Lower lobe of right lung (tissue), 2 donors: ENCODE data around the gene LDB3. TPM values are rescaled to one million over a fixed set of nuclear protein-coding genes. Genes with fewer than 3 reads are reported as not detected.

Experiments
- ATAC-seq, 2 donors: fragments of 200-7000 bp; cut with Tn5 transposase; one replicate each; pipeline ENCODE4 v1.9.1; 2020 to 2022; ENCODE audit warnings: mild to moderate bottlenecking in 2 of 2, moderate library complexity in 2 of 2
- DNase-seq: peaks from one replicate; pipeline ENCODE4 v3.0.0-alpha.2; 2020
- H3K27ac ChIP-seq: fragments of 200-600 bp; one replicate; pipeline ENCODE4 v1.8.0; 2022
- H3K27me3 ChIP-seq: fragments of 200-600 bp; one replicate; pipeline ENCODE4 v1.8.0; 2022; ENCODE audit warnings: low read depth
- H3K36me3 ChIP-seq: fragments of 200-600 bp; one replicate; pipeline ENCODE4 v1.8.0; 2022; ENCODE audit warnings: mild to moderate bottlenecking
- H3K4me1 ChIP-seq: fragments of 200-600 bp; one replicate; pipeline ENCODE4 v1.8.0; 2022
- H3K4me3 ChIP-seq: fragments of 200-600 bp; one replicate; pipeline ENCODE4 v1.8.0; 2022; ENCODE audit warnings: mild to moderate bottlenecking
- H3K9me3 ChIP-seq: fragments of 200-600 bp; one replicate; pipeline ENCODE4 v1.8.0; 2022
- intact Hi-C: fragments of 100-400 bp; cut with DNase I; formaldehyde crosslinking; loops from one replicate; pipeline ENCODE4 v1.11.0; 2022
- total RNA-seq: library from RNA; stranded (reverse); fragmentation: NEBNext Ultra II Directional; extraction: Animal tissue kit (Norgen Biotek cat#: 25700); gene quantifications from one replicate; pipeline ENCODE4 v1.2.1, GENCODE V29; 2021
- TF ChIP-seq, protein P1 (sequence below): fragments of 200-600 bp; IDR thresholded peaks from one replicate; pipeline ENCODE4 v1.8.0; 2022; ENCODE audit warnings: antibody characterized with exemption, mild to moderate bottlenecking
- donor health status: DM: no; HTN: yes; CAD: no; lungs with severe emphysema.

Gene LDB3
- total RNA-seq, 1 donor from 2014 or later: 2.2 TPM

GRCh38 chr10:86651631-86652331, 16.5 kb upstream of the LDB3 start:
- Histone ChIP-seq H3K4me3 (no peak overlapping the region), H3K4me1 (peaks cover 12% of the 10 kb centered on the region), H3K27ac (no peak overlapping the region), H3K36me3 (no peaks in the 10 kb centered on the region), H3K27me3 (no peaks in the 10 kb centered on the region), H3K9me3 (no peaks in the 10 kb centered on the region)
- TF ChIP-seq, protein P1, sequence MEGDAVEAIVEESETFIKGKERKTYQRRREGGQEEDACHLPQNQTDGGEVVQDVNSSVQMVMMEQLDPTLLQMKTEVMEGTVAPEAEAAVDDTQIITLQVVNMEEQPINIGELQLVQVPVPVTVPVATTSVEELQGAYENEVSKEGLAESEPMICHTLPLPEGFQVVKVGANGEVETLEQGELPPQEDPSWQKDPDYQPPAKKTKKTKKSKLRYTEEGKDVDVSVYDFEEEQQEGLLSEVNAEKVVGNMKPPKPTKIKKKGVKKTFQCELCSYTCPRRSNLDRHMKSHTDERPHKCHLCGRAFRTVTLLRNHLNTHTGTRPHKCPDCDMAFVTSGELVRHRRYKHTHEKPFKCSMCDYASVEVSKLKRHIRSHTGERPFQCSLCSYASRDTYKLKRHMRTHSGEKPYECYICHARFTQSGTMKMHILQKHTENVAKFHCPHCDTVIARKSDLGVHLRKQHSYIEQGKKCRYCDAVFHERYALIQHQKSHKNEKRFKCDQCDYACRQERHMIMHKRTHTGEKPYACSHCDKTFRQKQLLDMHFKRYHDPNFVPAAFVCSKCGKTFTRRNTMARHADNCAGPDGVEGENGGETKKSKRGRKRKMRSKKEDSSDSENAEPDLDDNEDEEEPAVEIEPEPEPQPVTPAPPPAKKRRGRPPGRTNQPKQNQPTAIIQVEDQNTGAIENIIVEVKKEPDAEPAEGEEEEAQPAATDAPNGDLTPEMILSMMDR: no peak
- DNase-seq (no peak), ATAC-seq (no peak)
- intact Hi-C loops: no loop called here

- peaks cover 12% of the 10 kb centered on the region for H3K4me1 ChIP-seq
- H3K9me3 ChIP-seq: no peaks in the 10 kb centered on the region
- H3K27ac ChIP-seq: no peak overlapping the region
- intact Hi-C loops: no loop called here
- ATAC-seq (no peak), DNase-seq (peak; percentile 34)
- no peaks in the 10 kb centered on the region for H3K27me3 ChIP-seq
- H3K36me3 ChIP-seq: no peaks in the 10 kb centered on the region
- no peak overlapping the region for H3K4me3 ChIP-seq
- TF ChIP-seq, protein P1: no peak
Observed at GRCh38 chr10:86652361-86653202, 15.7 kb upstream of the LDB3 start.

DNA sequence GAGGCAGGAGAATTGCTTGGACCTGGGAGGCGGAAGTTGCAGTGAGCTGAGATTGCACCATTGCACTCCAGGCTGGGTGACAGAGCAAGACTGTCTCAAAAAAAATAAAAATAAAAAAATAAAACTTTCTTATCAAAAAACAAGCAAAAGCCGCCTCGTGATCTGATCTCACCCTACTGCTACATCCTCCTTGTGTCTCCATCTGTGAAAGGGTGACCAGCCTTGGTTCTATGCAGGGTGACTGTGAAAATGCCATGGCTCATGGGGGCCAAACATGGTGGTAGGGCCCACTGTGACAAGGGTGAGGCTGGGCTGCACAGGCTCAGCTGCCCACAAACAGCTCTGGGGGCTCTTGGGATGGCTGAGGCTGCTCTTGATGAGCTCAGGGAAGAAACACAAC, 14.9 kb upstream of the LDB3 start:
- TF ChIP-seq, protein P1: no peak
- DNase-seq: peak; percentile 10
- intact Hi-C loops: no loop called here
- ATAC-seq: no peak
- H3K27ac ChIP-seq: no peak overlapping the region
- no peak overlapping the region for H3K4me3 ChIP-seq
- no peaks in the 10 kb centered on the region for H3K9me3 ChIP-seq
- H3K36me3 ChIP-seq: no peaks in the 10 kb centered on the region
- no peaks in the 10 kb centered on the region for H3K27me3 ChIP-seq
- H3K4me1 ChIP-seq: peaks cover 12% of the 10 kb centered on the region

- no peaks in the 10 kb centered on the region for H3K36me3 ChIP-seq
- intact Hi-C loops: no loop called here
- no peaks in the 10 kb centered on the region for H3K27me3 ChIP-seq
- TF ChIP-seq, protein P1: no peak
- no peak overlapping the region for H3K27ac ChIP-seq
- H3K4me3 ChIP-seq: no peak overlapping the region
- DNase-seq (no peak), ATAC-seq (no peak)
- no peaks in the 10 kb centered on the region for H3K9me3 ChIP-seq
- peaks cover 10% of the 10 kb centered on the region for H3K4me1 ChIP-seq
Observed at GRCh38 chr10:86653987-86654386, 14.3 kb upstream of the LDB3 start.

DNA sequence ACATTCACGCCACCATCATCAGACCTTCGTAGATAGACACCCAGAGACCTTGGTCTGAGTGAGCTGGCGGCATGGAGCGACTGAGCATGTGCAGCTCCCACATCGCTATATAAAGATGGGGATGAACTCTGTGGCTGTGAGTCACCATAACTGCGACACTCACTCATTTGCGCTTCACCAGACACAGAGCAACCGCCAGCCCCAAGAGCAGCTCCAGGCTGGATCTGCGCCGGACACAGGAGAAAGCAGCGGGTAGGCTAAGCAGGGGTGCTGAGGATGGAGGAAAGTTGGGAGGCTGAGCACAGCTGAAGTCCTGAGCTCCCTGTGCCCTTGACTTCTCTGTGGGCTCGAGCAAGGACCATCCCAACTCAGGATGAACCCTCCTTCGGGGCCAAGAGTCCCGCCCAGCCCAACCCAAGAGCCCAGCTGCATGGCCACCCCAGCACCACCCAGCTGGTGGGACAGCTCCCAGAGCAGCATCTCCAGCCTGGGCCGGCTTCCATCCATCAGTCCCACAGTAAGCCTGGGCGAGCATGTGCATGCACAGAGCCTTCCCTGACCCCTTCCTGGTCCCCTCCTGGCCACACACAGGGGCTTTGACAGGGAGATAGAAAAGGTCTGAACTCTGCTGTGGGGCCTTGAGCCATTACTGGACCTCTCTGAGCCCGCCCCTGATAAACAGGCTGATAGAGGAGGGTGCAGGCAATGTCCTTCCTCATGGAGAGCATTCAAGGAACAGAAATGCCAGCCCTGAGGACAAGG, 13.7 kb upstream of the LDB3 start, which contains the start of gene OPN4:
TSS of gene OPN4 (plus strand) at position 137 of the 762 bp plus-strand sequence. CDS start at position 374, 237 bp downstream.
- Histone ChIP-seq H3K4me3 (no peak within 1 kb of the TSS), H3K4me1 (peaks cover 4% of the 10 kb centered on the region), H3K27ac (no peak within 1 kb of the TSS), H3K9me3 (no peaks in the 10 kb centered on the region), H3K36me3 (no peaks in the 10 kb centered on the region), H3K27me3 (no peaks in the 10 kb centered on the region)
- DNase-seq (peak; percentile 34), ATAC-seq (no peak)
- TF ChIP-seq, protein P1: no peak
- intact Hi-C loops: no loop called here
